Suprapubic skin (tissue), 4 donors: ENCODE results near the gene IFNE. TPM values are rescaled to one million over a fixed set of nuclear protein-coding genes. Genes with fewer than 3 reads are reported as not detected.

Experiments used
- DNase-seq, 2 donors: peaks; one replicate each; pipeline ENCODE4 v3.0.0-alpha.2; 2019; ENCODE audit warnings: low spot score in 2 of 2
- H3K27ac ChIP-seq: fragments of 200-600 bp; sonication (generic); one replicate; pipeline ENCODE4 v1.5.1; 2019
- H3K27me3 ChIP-seq: fragments of 200-600 bp; sonication (generic); one replicate; pipeline ENCODE4 v1.5.1; 2019
- H3K36me3 ChIP-seq: fragments of 200-600 bp; sonication (generic); one replicate; pipeline ENCODE4 v1.5.1; 2019
- H3K4me1 ChIP-seq: fragments of 200-600 bp; sonication (generic); one replicate; pipeline ENCODE4 v1.5.1; 2019
- H3K4me3 ChIP-seq: fragments of 200-600 bp; sonication (generic); one replicate; pipeline ENCODE4 v1.5.1; 2019; ENCODE audit warnings: mild to moderate bottlenecking
- H3K9me3 ChIP-seq: fragments of 200-600 bp; sonication (generic); one replicate; pipeline ENCODE4 v1.5.1; 2019
- EP300 ChIP-seq: sonication (generic); formaldehyde crosslinking; IDR thresholded peaks from one replicate; pipeline ENCODE4 v1.6.1; 2017; ENCODE audit warnings: antibody characterized with exemption
- POLR2A ChIP-seq, 2 donors: fragments of 450-650 bp; IDR thresholded peaks; one replicate each; pipeline ENCODE4 v1.6.1; 2017; ENCODE audit warnings: antibody characterized with exemption in 2 of 2, mild to moderate bottlenecking in 2 of 2, moderate library complexity in 2 of 2
- POLR2AphosphoS5 ChIP-seq, 3 donors: sonication (generic); formaldehyde crosslinking; IDR thresholded peaks; one replicate each; pipeline ENCODE4 v1.6.1; 2017; ENCODE audit warnings: antibody characterized with exemption in 3 of 3
- WGBS: methylation state at CpG from one replicate; pipeline ENCODE4 v1.1.5; 2018; 5-methylcytosine and 5-hydroxymethylcytosine counted together
- total RNA-seq, 4 donors: library from RNA; depleted of rRNA; stranded (reverse); fragments of >200 nt; gene quantifications; one replicate each; pipeline ENCODE4 v1.1.0, GENCODE V29; 2016
- TF ChIP-seq, protein P1 (sequence below), 2 donors: fragments of 200-600 bp in 1 of 2; fragments of 450-650 bp in 1 of 2; sonication (generic) in 1 of 2; IDR thresholded peaks; one replicate each; pipeline ENCODE4 v1.5.1; 2016 to 2019; ENCODE audit warnings: antibody characterized with exemption in 2 of 2, mild to moderate bottlenecking in 1 of 2, moderate library complexity in 1 of 2

Gene IFNE
- total RNA-seq, 4 donors from 2014 or later = not detected

- WGBS = 84% methylated on average over 5 of the region's 5 CpGs
- TF ChIP-seq POLR2A (IDR thresholded peaks at IDR 0.05) = no peak
- TF ChIP-seq EP300 = no peak
- no peak for TF ChIP-seq POLR2AphosphoS5 (IDR thresholded peaks at IDR 0.05)
- TF ChIP-seq, protein P1, sequence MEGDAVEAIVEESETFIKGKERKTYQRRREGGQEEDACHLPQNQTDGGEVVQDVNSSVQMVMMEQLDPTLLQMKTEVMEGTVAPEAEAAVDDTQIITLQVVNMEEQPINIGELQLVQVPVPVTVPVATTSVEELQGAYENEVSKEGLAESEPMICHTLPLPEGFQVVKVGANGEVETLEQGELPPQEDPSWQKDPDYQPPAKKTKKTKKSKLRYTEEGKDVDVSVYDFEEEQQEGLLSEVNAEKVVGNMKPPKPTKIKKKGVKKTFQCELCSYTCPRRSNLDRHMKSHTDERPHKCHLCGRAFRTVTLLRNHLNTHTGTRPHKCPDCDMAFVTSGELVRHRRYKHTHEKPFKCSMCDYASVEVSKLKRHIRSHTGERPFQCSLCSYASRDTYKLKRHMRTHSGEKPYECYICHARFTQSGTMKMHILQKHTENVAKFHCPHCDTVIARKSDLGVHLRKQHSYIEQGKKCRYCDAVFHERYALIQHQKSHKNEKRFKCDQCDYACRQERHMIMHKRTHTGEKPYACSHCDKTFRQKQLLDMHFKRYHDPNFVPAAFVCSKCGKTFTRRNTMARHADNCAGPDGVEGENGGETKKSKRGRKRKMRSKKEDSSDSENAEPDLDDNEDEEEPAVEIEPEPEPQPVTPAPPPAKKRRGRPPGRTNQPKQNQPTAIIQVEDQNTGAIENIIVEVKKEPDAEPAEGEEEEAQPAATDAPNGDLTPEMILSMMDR (IDR thresholded peaks at IDR 0.05) = no peak
- H3K4me1 ChIP-seq = no peaks in the 10 kb centered on the region
- DNase-seq = no peak
- no peaks in the 10 kb centered on the region for H3K9me3 ChIP-seq
- H3K4me3 ChIP-seq = no peak overlapping the region
- H3K36me3 ChIP-seq = no peaks in the 10 kb centered on the region
- H3K27ac ChIP-seq = no peak overlapping the region
- H3K27me3 ChIP-seq = peaks cover 4% of the 10 kb centered on the region
These were observed 12.0 kb downstream of the IFNE start for GRCh38 chr9:21470126-21470525.

GRCh38 chr9:21465859-21466518, 16.1 kb downstream of the IFNE start:
- no peaks in the 10 kb centered on the region for H3K27me3 ChIP-seq
- no peak overlapping the region for H3K27ac ChIP-seq
- no peaks in the 10 kb centered on the region for H3K9me3 ChIP-seq
- no peak for DNase-seq
- no peaks in the 10 kb centered on the region for H3K4me1 ChIP-seq
- H3K4me3 ChIP-seq = no peak overlapping the region
- TF ChIP-seq POLR2AphosphoS5 (IDR thresholded peaks at IDR 0.05) = no peak
- TF ChIP-seq, protein P1 (IDR thresholded peaks at IDR 0.05) = peak in 1 of 2 donors; percentile 26
- no peak for TF ChIP-seq EP300
- no peaks in the 10 kb centered on the region for H3K36me3 ChIP-seq

DNA sequence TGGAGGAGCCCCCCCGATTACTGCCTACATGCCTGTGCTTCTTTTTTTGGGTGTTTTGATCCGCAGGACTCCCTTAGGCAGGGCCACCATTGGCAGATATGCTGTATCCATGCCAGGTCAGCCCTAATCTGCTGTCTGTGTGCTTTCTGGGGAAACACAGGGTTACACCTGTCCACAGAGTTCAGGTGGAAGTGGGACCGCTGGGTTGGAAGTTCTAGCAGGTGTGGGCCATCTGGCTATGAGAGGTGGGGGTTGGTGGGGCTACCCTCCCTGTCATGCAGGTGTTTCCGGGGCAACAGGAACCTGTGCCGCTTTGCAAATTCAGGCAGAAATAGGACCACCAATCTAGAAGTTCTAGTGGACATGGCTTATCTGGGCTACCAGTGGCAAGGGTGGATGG, 17.0 kb downstream of the IFNE start:
- H3K36me3 ChIP-seq = no peaks in the 10 kb centered on the region
- DNase-seq = no peak
- TF ChIP-seq EP300 (no peak), POLR2AphosphoS5 (IDR thresholded peaks at IDR 0.05) (no peak), POLR2A (IDR thresholded peaks at IDR 0.05) (no peak)
- TF ChIP-seq, protein P1 (IDR thresholded peaks at IDR 0.05) = no peak
- H3K27me3 ChIP-seq = no peaks in the 10 kb centered on the region
- WGBS = 74% methylated on average over 3 of the region's 5 CpGs
- H3K4me1 ChIP-seq = no peaks in the 10 kb centered on the region
- no peaks in the 10 kb centered on the region for H3K9me3 ChIP-seq
- no peak overlapping the region for H3K27ac ChIP-seq
- H3K4me3 ChIP-seq = no peak overlapping the region

GRCh38 chr9:21461377-21461776, 20.7 kb downstream of the IFNE start:
- Histone ChIP-seq H3K27ac (no peak overlapping the region), H3K9me3 (no peaks in the 10 kb centered on the region), H3K4me3 (no peak overlapping the region), H3K4me1 (no peaks in the 10 kb centered on the region), H3K27me3 (no peaks in the 10 kb centered on the region), H3K36me3 (no peaks in the 10 kb centered on the region)
- no peak for DNase-seq
- TF ChIP-seq, protein P1 (IDR thresholded peaks at IDR 0.05) = no peak
- WGBS = 82% methylated on average over 1 of the region's 1 CpG

- no peak overlapping the region for H3K4me3 ChIP-seq
- TF ChIP-seq EP300 = no peak
- TF ChIP-seq, protein P1 (IDR thresholded peaks at IDR 0.05) = peak; percentile 12 to 66
These were observed 26.8 kb downstream of the IFNE start for GRCh38 chr9:21455320-21455719.

More at GRCh38 chr9:21455320-21455719, 26.8 kb downstream of the IFNE start:
- Histone ChIP-seq H3K4me1 (no peaks in the 10 kb centered on the region), H3K27ac (no peak overlapping the region), H3K27me3 (no peaks in the 10 kb centered on the region), H3K36me3 (no peaks in the 10 kb centered on the region), H3K9me3 (no peaks in the 10 kb centered on the region)
- DNase-seq = no peak
